Sigmoid colon (tissue), 4 donors: ENCODE results near the gene MYH13.

Source experiments
- CTCF ChIP-seq, 4 experiments: fragments of 450-650 bp in 3 of 4; fragments of 200-600 bp in 1 of 4; IDR thresholded peaks; one replicate each; pipeline ENCODE4 v1.5.1; 2016 to 2019; ENCODE audit warnings: antibody characterized with exemption in 4 of 4, mild to moderate bottlenecking in 3 of 4, moderate library complexity in 2 of 4
- EP300 ChIP-seq, 4 donors: sonication (generic); formaldehyde crosslinking; IDR thresholded peaks; one replicate each; pipeline ENCODE4 v1.6.1; 2017; ENCODE audit warnings: antibody characterized with exemption in 4 of 4
- POLR2AphosphoS5 ChIP-seq, 4 donors: sonication (generic); formaldehyde crosslinking; IDR thresholded peaks; one replicate each; pipeline ENCODE4 v1.6.1; 2017; ENCODE audit warnings: antibody characterized with exemption in 4 of 4

- no peak for TF ChIP-seq EP300 (IDR thresholded peaks at IDR 0.05)
- no peak for TF ChIP-seq POLR2AphosphoS5 (IDR thresholded peaks at IDR 0.05)
- no peak for TF ChIP-seq CTCF (IDR thresholded peaks at IDR 0.05)
Observed at GRCh38 chr17:10349403-10349802, 23.4 kb downstream of the MYH13 start.
